HG02571 (cell line): ENCODE measurements around the gene YDJC.
A peak's percentile ranks its signal among the peaks of the same experiment; 100 is the strongest.
"Not testable (repeated sequence)": the region's sequence is repeated elsewhere in the genome, so short reads cannot be mapped to it uniquely, and the experiment has no call there.

Experiments
- ATAC-seq: cut with Tn5 transposase; IDR thresholded peaks from one replicate; pipeline ENCODE4 v1.9.1; 2021; ENCODE audit warnings: mild to moderate bottlenecking, moderate library complexity; ENCODE audit not compliant: unreplicated experiment

YDJC gene

GRCh38 chr22:21652010-21652546, 22.3 kb upstream of the YDJC start:
- peak; percentile 86 for ATAC-seq

GRCh38 chr22:21651521-21652009, 21.7 kb upstream of the YDJC start:
- peak; percentile 23 for ATAC-seq

- ATAC-seq = no peak
Measured at GRCh38 chr22:21650823-21651520, 21.1 kb upstream of the YDJC start.

- ATAC-seq = no peak
Measured at GRCh38 chr22:21650280-21650679, 20.5 kb upstream of the YDJC start.

- ATAC-seq = no peak
Measured at GRCh38 chr22:21646608-21647590, 17.1 kb upstream of the YDJC start.

- ATAC-seq = not testable (repeated sequence)
Measured at GRCh38 chr22:21645513-21645912, 15.7 kb upstream of the YDJC start.

GRCh38 chr22:21643533-21644357, 13.9 kb upstream of the YDJC start:
- no peak for ATAC-seq

- ATAC-seq = no peak
Measured at GRCh38 chr22:21642584-21643448, 13.0 kb upstream of the YDJC start.

- peak; percentile 93 for ATAC-seq
Measured at GRCh38 chr22:21641789-21642583, 12.2 kb upstream of the YDJC start, which contains the start of gene SDF2L1. Gene SDF2L1, plus strand, starts transcription at chr22:21642302. Its CDS starts 35 bp downstream, at chr22:21642337.

- peak; percentile 4 for ATAC-seq
Measured at GRCh38 chr22:21641417-21641788, 11.6 kb upstream of the YDJC start.

- ATAC-seq = no peak
Measured at GRCh38 chr22:21640810-21641209, 11.0 kb upstream of the YDJC start.

- no peak for ATAC-seq
Measured at GRCh38 chr22:21639359-21639758, 9.5 kb upstream of the YDJC start.

GRCh38 chr22:21637450-21637849, 7.6 kb upstream of the YDJC start:
- not testable (repeated sequence) for ATAC-seq

GRCh38 chr22:21636629-21637218, 6.9 kb upstream of the YDJC start:
- no peak for ATAC-seq

- ATAC-seq = no peak
Measured at GRCh38 chr22:21635771-21636510, 6.1 kb upstream of the YDJC start.

- ATAC-seq = no peak
Measured at GRCh38 chr22:21634844-21635243, 5.0 kb upstream of the YDJC start.

GRCh38 chr22:21634081-21634480, 4.3 kb upstream of the YDJC start:
- ATAC-seq = no peak

GRCh38 chr22:21633481-21633880, 3.7 kb upstream of the YDJC start:
- no peak for ATAC-seq
